HepG2 (cell line): ENCODE results near the gene OSBP. TPM values are rescaled to one million over a fixed set of nuclear protein-coding genes. Genes with fewer than 3 reads are reported as not detected.

ENCODE experiments used
- BHLHE40 ChIP-seq: IDR thresholded peaks from 2 replicates; pipeline ENCODE4 v1.6.1; 2011; ENCODE audit warnings: low read length, improper control_type of control experiment
- CEBPB ChIP-seq: IDR thresholded peaks from 2 replicates; pipeline ENCODE4 v1.6.1; 2011; ENCODE audit warnings: low read depth, low read length, improper control_type of control experiment, borderline replicate concordance
- CENPX ChIP-seq: sonication (generic); formaldehyde crosslinking; IDR thresholded peaks from 2 replicates; pipeline ENCODE4 v1.9.0; 2021; ENCODE audit warnings: mild to moderate bottlenecking, missing genetic modification reagents, moderate library complexity
- E2F5 ChIP-seq: sonication (generic); formaldehyde crosslinking; conservative IDR thresholded peaks from 2 replicates; pipeline ENCODE4 v1.4.0; 2020; ENCODE audit warnings: missing genetic modification reagents
- FOXJ3 ChIP-seq: sonication (generic); formaldehyde crosslinking; IDR thresholded peaks from 2 replicates; pipeline ENCODE4 v1.4.0; 2020; ENCODE audit warnings: missing genetic modification reagents, mild to moderate bottlenecking, borderline replicate concordance
- HMG20A ChIP-seq: IDR thresholded peaks from 2 replicates; pipeline ENCODE4 v1.6.1; 2016; ENCODE audit warnings: borderline replicate concordance
- HMGXB3 ChIP-seq: sonication (generic); formaldehyde crosslinking; IDR thresholded peaks from 2 replicates; pipeline ENCODE4 v1.4.0; 2020; ENCODE audit warnings: missing genetic modification reagents, borderline replicate concordance
- HOXA5 ChIP-seq: sonication (generic); formaldehyde crosslinking; IDR thresholded peaks from 2 replicates; pipeline ENCODE4 v1.4.0; 2020; ENCODE audit warnings: missing genetic modification reagents
- KLF11 ChIP-seq: IDR thresholded peaks from 2 replicates; pipeline ENCODE4 v1.6.1; 2016; ENCODE audit warnings: missing compliant biosample characterization
- MBNL3 ChIP-seq: fragments of 250-450 bp; sonication (Bioruptor Pico); conservative IDR thresholded peaks from 2 replicates; pipeline ENCODE4 v1.8.0; 2022; ENCODE audit warnings: mild to moderate bottlenecking, inconsistent platforms
- MIER2 ChIP-seq: IDR thresholded peaks from 2 replicates; pipeline ENCODE4 v1.6.1; 2016; ENCODE audit warnings: missing biosample characterization, missing genetic modification reagents
- NR1H2 ChIP-seq: sonication (generic); formaldehyde crosslinking; IDR thresholded peaks from 2 replicates; pipeline ENCODE4 v1.8.1; 2022; ENCODE audit warnings: low read depth, missing genetic modification reagents, borderline replicate concordance
- PITX1 ChIP-seq: sonication (generic); formaldehyde crosslinking; IDR thresholded peaks from 2 replicates; pipeline ENCODE4 v1.5.1; 2020; ENCODE audit warnings: mild to moderate bottlenecking, missing genetic modification reagents
- SP140L ChIP-seq: sonication (generic); formaldehyde crosslinking; IDR thresholded peaks from 2 replicates; pipeline ENCODE4 v1.4.0; 2020; ENCODE audit warnings: missing genetic modification reagents, borderline replicate concordance
- ZBTB7A ChIP-seq: sonication (generic); formaldehyde crosslinking; IDR thresholded peaks from 2 replicates; pipeline ENCODE4 v1.8.0; 2022; ENCODE audit warnings: mild to moderate bottlenecking, missing genetic modification reagents
- ZMYM2 ChIP-seq: sonication (generic); formaldehyde crosslinking; IDR thresholded peaks from 2 replicates; pipeline ENCODE4 v1.8.0; 2022; ENCODE audit warnings: mild to moderate bottlenecking, missing genetic modification reagents
- ZMYM3 ChIP-seq: sonication (generic); formaldehyde crosslinking; IDR thresholded peaks from 2 replicates; pipeline ENCODE4 v1.5.1; 2020; ENCODE audit warnings: mild to moderate bottlenecking, missing genetic modification reagents
- ZNF17 ChIP-seq: sonication (generic); formaldehyde crosslinking; IDR thresholded peaks from 2 replicates; pipeline ENCODE4 v1.5.0; 2020; ENCODE audit warnings: mild to moderate bottlenecking, missing genetic modification reagents
- ZNF547 ChIP-seq: sonication (generic); formaldehyde crosslinking; IDR thresholded peaks from 2 replicates; pipeline ENCODE4 v1.5.1; 2020; ENCODE audit warnings: mild to moderate bottlenecking, missing genetic modification reagents
- ZNF558 ChIP-seq: sonication (generic); formaldehyde crosslinking; IDR thresholded peaks from 2 replicates; pipeline ENCODE4 v1.9.0; 2022; ENCODE audit warnings: mild to moderate bottlenecking, missing genetic modification reagents, borderline replicate concordance
- ZNF704 ChIP-seq: sonication (generic); formaldehyde crosslinking; IDR thresholded peaks from 2 replicates; pipeline ENCODE4 v1.8.1; 2023; ENCODE audit warnings: mild to moderate bottlenecking, inconsistent platforms, moderate library complexity, missing genetic modification reagents, borderline replicate concordance
- ZNF747 ChIP-seq: sonication (generic); formaldehyde crosslinking; IDR thresholded peaks from 2 replicates; pipeline ENCODE4 v1.8.1; 2023; ENCODE audit warnings: missing genetic modification reagents, mild to moderate bottlenecking, borderline replicate concordance
- ZNF777 ChIP-seq: sonication (generic); formaldehyde crosslinking; IDR thresholded peaks from 2 replicates; pipeline ENCODE4 v1.4.0; 2020; ENCODE audit warnings: missing genetic modification reagents
- polyA plus RNA-seq, 8 experiments: library from polyadenylated mRNA; depleted of rRNA in 3 of 8; stranded (reverse) in 7 of 8; unstranded in 1 of 8; fragments of >200 nt; fragmentation: Illumina TruSeq in 4 of 8; extraction: Trizol in 4 of 8; gene quantifications; 2 replicates each; pipeline versions ENCODE4 v1.2.1 to v1.2.3, GENCODE V29; 2011 to 2016; ENCODE audit warnings: low read depth in 4 of 8, missing spikeins in 1 of 8, mixed read lengths in 1 of 8; ENCODE audit not compliant: insufficient read depth in 1 of 8
- total RNA-seq, 5 experiments: library from RNA; depleted of rRNA; stranded (reverse); fragments of >200 nt; fragmentation: Illumina TruSeq; extraction: Trizol; gene quantifications; 2 replicates each; pipeline ENCODE4 v1.2.3, GENCODE V29; 2016; ENCODE audit warnings: low read depth in 1 of 5
- TF ChIP-seq, protein P1 (sequence below): sonication (generic); formaldehyde crosslinking; IDR thresholded peaks from 2 replicates; pipeline ENCODE4 v1.9.0; 2022; ENCODE audit warnings: low read depth, missing genetic modification reagents

The OSBP gene
- total and polyA plus RNA-seq, 2 of the 13 experiments (the other 11 are each of a cell fraction or from before 2014, with no cell fraction given): 12.1 to 13.5 TPM

GRCh38 chr11:59550368-59550841 is 65.2 kb downstream of the OSBP start (continued):
- TF ChIP-seq MBNL3: no peak
- TF ChIP-seq ZNF777 (CRISPR knock-in tag): peak; percentile 43; the same call in 1 of the 2 replicates
- TF ChIP-seq ZBTB7A (CRISPR knock-in tag): no peak
- peak; percentile 60 for TF ChIP-seq FOXJ3 (CRISPR knock-in tag)
- TF ChIP-seq ZNF547 (CRISPR knock-in tag): 0 out of 2 replicates have a peak, but pooled peaks have one; percentile 54
- no peak for TF ChIP-seq NR1H2 (CRISPR knock-in tag)
- TF ChIP-seq ZMYM3 (CRISPR knock-in tag): no peak
- peak; percentile 81 for TF ChIP-seq ZMYM2 (CRISPR knock-in tag)
- peak; percentile 43; the same call in 1 of the 2 replicates for TF ChIP-seq HOXA5 (CRISPR knock-in tag)
- no peak for TF ChIP-seq CENPX (CRISPR knock-in tag)
- TF ChIP-seq ZNF704 (CRISPR knock-in tag): no peak
- no peak; the same call in 1 of the 2 replicates for TF ChIP-seq HMG20A (CRISPR knock-in tag)
- TF ChIP-seq PITX1 (CRISPR knock-in tag): peak; percentile 28; the same call in 1 of the 2 replicates
- TF ChIP-seq HMGXB3 (CRISPR knock-in tag): peak; percentile 50; the same call in 1 of the 2 replicates
- no peak for TF ChIP-seq ZNF17 (CRISPR knock-in tag)
- TF ChIP-seq, protein P1, sequence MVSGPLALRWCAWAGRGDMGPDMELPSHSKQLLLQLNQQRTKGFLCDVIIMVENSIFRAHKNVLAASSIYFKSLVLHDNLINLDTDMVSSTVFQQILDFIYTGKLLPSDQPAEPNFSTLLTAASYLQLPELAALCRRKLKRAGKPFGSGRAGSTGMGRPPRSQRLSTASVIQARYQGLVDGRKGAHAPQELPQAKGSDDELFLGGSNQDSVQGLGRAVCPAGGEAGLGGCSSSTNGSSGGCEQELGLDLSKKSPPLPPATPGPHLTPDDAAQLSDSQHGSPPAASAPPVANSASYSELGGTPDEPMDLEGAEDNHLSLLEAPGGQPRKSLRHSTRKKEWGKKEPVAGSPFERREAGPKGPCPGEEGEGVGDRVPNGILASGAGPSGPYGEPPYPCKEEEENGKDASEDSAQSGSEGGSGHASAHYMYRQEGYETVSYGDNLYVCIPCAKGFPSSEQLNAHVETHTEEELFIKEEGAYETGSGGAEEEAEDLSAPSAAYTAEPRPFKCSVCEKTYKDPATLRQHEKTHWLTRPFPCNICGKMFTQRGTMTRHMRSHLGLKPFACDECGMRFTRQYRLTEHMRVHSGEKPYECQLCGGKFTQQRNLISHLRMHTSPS (CRISPR knock-in tag): no peak
- TF ChIP-seq KLF11 (CRISPR knock-in tag): peak; percentile 64; the same call in 1 of the 2 replicates
- 0 out of 2 replicates have a peak, but pooled peaks have one; percentile 16 for TF ChIP-seq SP140L (CRISPR knock-in tag)
- TF ChIP-seq CEBPB: no peak
- no peak for TF ChIP-seq MIER2
- TF ChIP-seq BHLHE40: peak; percentile 27; the same call in 1 of the 2 replicates
- peak; percentile 96 for TF ChIP-seq ZNF747
- no peak; the same call in 1 of the 2 replicates for TF ChIP-seq ZNF558 (CRISPR knock-in tag)
- TF ChIP-seq E2F5 (CRISPR knock-in tag): peak; percentile 79
